Brain microvascular endothelial cell (primary cell): ENCODE results near the gene SPRY1.

Experiments
- DNase-seq: peaks from one replicate; pipeline ENCODE4 v3.0.0-alpha.2; 2020
- H3K27ac ChIP-seq: fragments of 250-450 bp; sonication (Bioruptor Pico); 2 replicates; pipeline ENCODE4 v1.5.1; 2020; ENCODE audit warnings: mild to moderate bottlenecking, moderate library complexity
- H3K27me3 ChIP-seq: fragments of 250-450 bp; sonication (Bioruptor Pico); replicated peaks from 2 replicates; pipeline ENCODE4 v1.5.1; 2020; ENCODE audit warnings: mild to moderate bottlenecking
- H3K36me3 ChIP-seq: fragments of 250-450 bp; sonication (Bioruptor Pico); replicated peaks from 2 replicates; pipeline ENCODE4 v1.5.1; 2020; ENCODE audit warnings: mild to moderate bottlenecking
- H3K4me3 ChIP-seq: 2 replicates; pipeline ENCODE4 v1.5.1; 2011; ENCODE audit warnings: low read depth, mild to moderate bottlenecking, control low read depth, low read length, moderate library complexity
- CTCF ChIP-seq: IDR thresholded peaks from 2 replicates; pipeline ENCODE4 v1.5.1; 2011; ENCODE audit warnings: low read depth, mild to moderate bottlenecking, moderate library complexity, low read length, control low read depth, inconsistent platforms; ENCODE audit errors: missing control alignments
- in situ Hi-C: cut with HindIII; loops from 2 replicates; pipeline ENCODE4 v1.10.0; 2017; ENCODE audit warnings: low sequenced_read_pairs, low pct_ligation_motif_present

Gene SPRY1

GRCh38 chr4:123408471-123409084 lies 12.0 kb downstream of the SPRY1 start:
- DNase-seq = no peak
- Histone ChIP-seq H3K27me3 (no peaks in the 10 kb centered on the region), H3K36me3 (no peaks in the 10 kb centered on the region), H3K27ac (no peak overlapping the region), H3K4me3 (no peak overlapping the region)
- TF ChIP-seq CTCF = no peak
- in situ Hi-C loops = no loop called here

GRCh38 chr4:123409334-123409733 lies 12.7 kb downstream of the SPRY1 start:
- Histone ChIP-seq H3K27ac (no peak overlapping the region), H3K36me3 (no peaks in the 10 kb centered on the region), H3K4me3 (no peak overlapping the region), H3K27me3 (no peaks in the 10 kb centered on the region)
- no peak for TF ChIP-seq CTCF
- in situ Hi-C loops = no loop called here
- no peak for DNase-seq

GRCh38 chr4:123411514-123411913 lies 14.9 kb downstream of the SPRY1 start:
- DNase-seq = no peak
- Histone ChIP-seq H3K27me3 (no peaks in the 10 kb centered on the region), H3K4me3 (no peak overlapping the region), H3K36me3 (no peaks in the 10 kb centered on the region), H3K27ac (no peak overlapping the region)
- no peak for TF ChIP-seq CTCF
- in situ Hi-C loops = no loop called here

GRCh38 chr4:123412091-123412505 lies 15.5 kb downstream of the SPRY1 start:
- Histone ChIP-seq H3K4me3 (no peak overlapping the region), H3K36me3 (no peaks in the 10 kb centered on the region), H3K27me3 (no peaks in the 10 kb centered on the region), H3K27ac (no peak overlapping the region)
- in situ Hi-C loops = no loop called here
- no peak for TF ChIP-seq CTCF
- no peak for DNase-seq

GRCh38 chr4:123412700-123413512 lies 16.3 kb downstream of the SPRY1 start:
- no peak for DNase-seq
- in situ Hi-C loops = no loop called here
- H3K27me3 ChIP-seq = no peaks in the 10 kb centered on the region
- no peaks in the 10 kb centered on the region for H3K36me3 ChIP-seq
- H3K27ac ChIP-seq = no peak overlapping the region
- H3K4me3 ChIP-seq = no peak overlapping the region
- TF ChIP-seq CTCF = no peak
